Measurements from ENCODE around the gene RNF40. TPM values are rescaled to one million over a fixed set of nuclear protein-coding genes. Genes with fewer than 3 reads are reported as not detected.

Gene RNF40
- total RNA-seq, 1 experiment from 2014 or later, result 90.3 TPM

DNA sequence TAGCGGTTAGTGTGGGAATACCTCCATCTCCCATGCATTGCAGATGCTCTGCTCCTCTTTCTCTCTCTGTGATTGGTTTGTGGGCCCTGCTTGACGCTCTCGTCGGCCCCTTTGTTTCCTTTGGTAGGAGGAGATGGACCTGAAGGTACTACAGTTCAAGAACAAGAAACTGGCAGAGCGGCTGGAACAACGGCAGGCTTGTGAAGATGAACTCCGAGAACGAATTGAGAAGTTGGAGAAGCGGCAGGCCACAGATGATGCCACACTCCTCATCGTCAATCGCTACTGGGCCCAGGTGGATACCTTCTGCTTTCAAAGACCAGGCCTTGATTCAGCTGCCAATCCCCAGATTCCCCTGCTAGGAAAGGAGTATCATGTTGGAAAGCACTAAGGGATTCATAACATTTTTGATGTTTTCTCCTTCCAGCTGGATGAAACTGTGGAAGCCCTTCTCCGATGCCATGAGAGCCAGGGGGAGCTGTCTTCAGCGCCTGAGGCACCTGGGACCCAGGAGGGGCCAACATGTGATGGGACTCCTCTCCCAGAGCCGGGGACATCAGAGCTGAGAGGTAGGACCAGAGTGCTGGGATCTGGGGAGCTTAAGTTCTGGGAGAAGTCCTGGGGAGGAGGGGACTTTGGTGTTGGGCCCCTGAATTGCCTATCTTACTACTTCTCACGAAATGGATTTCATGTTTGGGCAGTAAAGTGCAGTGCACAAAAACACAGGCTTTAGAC is 1.0 kb downstream of the RNF40 start (continued):
- TF ChIP-seq, protein P1, sequence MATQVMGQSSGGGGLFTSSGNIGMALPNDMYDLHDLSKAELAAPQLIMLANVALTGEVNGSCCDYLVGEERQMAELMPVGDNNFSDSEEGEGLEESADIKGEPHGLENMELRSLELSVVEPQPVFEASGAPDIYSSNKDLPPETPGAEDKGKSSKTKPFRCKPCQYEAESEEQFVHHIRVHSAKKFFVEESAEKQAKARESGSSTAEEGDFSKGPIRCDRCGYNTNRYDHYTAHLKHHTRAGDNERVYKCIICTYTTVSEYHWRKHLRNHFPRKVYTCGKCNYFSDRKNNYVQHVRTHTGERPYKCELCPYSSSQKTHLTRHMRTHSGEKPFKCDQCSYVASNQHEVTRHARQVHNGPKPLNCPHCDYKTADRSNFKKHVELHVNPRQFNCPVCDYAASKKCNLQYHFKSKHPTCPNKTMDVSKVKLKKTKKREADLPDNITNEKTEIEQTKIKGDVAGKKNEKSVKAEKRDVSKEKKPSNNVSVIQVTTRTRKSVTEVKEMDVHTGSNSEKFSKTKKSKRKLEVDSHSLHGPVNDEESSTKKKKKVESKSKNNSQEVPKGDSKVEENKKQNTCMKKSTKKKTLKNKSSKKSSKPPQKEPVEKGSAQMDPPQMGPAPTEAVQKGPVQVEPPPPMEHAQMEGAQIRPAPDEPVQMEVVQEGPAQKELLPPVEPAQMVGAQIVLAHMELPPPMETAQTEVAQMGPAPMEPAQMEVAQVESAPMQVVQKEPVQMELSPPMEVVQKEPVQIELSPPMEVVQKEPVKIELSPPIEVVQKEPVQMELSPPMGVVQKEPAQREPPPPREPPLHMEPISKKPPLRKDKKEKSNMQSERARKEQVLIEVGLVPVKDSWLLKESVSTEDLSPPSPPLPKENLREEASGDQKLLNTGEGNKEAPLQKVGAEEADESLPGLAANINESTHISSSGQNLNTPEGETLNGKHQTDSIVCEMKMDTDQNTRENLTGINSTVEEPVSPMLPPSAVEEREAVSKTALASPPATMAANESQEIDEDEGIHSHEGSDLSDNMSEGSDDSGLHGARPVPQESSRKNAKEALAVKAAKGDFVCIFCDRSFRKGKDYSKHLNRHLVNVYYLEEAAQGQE (IDR thresholded peaks at IDR 0.05; ENCODE audit: low read depth), result no peak
- TF ChIP-seq, protein P2, sequence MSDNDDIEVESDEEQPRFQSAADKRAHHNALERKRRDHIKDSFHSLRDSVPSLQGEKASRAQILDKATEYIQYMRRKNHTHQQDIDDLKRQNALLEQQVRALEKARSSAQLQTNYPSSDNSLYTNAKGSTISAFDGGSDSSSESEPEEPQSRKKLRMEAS (IDR thresholded peaks at IDR 0.05), result no peak
- TF ChIP-seq, protein P3, sequence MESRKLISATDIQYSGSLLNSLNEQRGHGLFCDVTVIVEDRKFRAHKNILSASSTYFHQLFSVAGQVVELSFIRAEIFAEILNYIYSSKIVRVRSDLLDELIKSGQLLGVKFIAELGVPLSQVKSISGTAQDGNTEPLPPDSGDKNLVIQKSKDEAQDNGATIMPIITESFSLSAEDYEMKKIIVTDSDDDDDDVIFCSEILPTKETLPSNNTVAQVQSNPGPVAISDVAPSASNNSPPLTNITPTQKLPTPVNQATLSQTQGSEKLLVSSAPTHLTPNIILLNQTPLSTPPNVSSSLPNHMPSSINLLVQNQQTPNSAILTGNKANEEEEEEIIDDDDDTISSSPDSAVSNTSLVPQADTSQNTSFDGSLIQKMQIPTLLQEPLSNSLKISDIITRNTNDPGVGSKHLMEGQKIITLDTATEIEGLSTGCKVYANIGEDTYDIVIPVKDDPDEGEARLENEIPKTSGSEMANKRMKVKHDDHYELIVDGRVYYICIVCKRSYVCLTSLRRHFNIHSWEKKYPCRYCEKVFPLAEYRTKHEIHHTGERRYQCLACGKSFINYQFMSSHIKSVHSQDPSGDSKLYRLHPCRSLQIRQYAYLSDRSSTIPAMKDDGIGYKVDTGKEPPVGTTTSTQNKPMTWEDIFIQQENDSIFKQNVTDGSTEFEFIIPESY (IDR thresholded peaks at IDR 0.05; ENCODE audit: extremely low read depth, insufficient replicate concordance, low read length), result no peak
- TF ChIP-seq CBX3 (IDR thresholded peaks at IDR 0.05; ENCODE audit: low read depth) (no peak), ZFX (IDR thresholded peaks at IDR 0.05) (no peak), EGR1 (IDR thresholded peaks at IDR 0.05; ENCODE audit: low read depth) (no peak)

DNA sequence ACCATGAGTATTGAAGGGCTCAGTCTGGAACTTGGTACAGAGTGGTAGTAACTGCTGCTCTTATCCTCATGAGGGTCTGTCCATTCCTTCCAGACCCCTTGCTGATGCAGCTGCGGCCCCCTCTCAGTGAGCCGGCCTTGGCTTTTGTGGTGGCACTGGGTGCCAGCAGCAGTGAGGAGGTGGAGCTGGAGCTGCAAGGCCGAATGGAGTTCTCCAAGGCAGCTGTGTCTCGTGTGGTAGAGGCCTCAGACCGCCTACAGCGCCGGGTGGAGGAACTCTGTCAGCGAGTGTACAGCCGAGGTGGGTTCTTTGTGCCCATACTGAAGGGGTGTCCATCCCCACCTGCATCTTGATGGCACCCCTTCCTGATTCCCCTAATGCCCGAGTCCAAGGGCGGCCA is 2.0 kb downstream of the RNF40 start:
- Histone ChIP-seq H3K4me2 (ENCODE audit: low read length) (no peak overlapping the region), H2AFZ (ENCODE audit: low read depth, low read length, poor library complexity, severe bottlenecking) (no peak overlapping the region), H3K4me3 (replicated peaks in 1 of 2; ENCODE audit: low read depth in 1 of 2, low read length in 2 of 2) (no peak overlapping the region)

More for the DNA sequence above, 2.0 kb downstream of the RNF40 start:
- Histone ChIP-seq H3K79me2 (ENCODE audit: insufficient read depth, low read length) (peaks cover 36% of the 10 kb centered on the region), H3K27me3 (ENCODE audit: insufficient read depth, low read length) (no peaks in the 10 kb centered on the region), H3K9me3 (ENCODE audit: control insufficient read depth in 1 of 2, insufficient read depth in 1 of 2, low read depth in 1 of 2, low read length in 2 of 2) (no peaks in the 10 kb centered on the region), H3K27ac (ENCODE audit: low read depth, low read length) (no peak overlapping the region), H4K20me1 (ENCODE audit: insufficient read depth) (no peaks in the 10 kb centered on the region), H3K36me3 (ENCODE audit: control insufficient read depth in 1 of 2, insufficient read depth in 2 of 2, low read length in 2 of 2) (peaks cover 50 to 55% of the 10 kb centered on the region in 2 experiments), H3K9me2 (ENCODE audit: insufficient read depth) (no peaks in the 10 kb centered on the region), H3K4me1 (ENCODE audit: control insufficient read depth in 1 of 2, insufficient read depth in 2 of 2, low read length in 2 of 2) (peaks cover 14 to 24% of the 10 kb centered on the region in 2 experiments; a peak in 3 of 4 replicates), H3K9ac (ENCODE audit: low read length) (no peak overlapping the region)
- DNase-seq (ENCODE audit: low read depth, low spot score) (no peak), ATAC-seq (no peak)
- intact Hi-C loops (cut with micrococcal nuclease), result no loop called here
- ChIA-PET RAD21 (ENCODE audit: low non-redundant PET in 1 of 2, low total read pairs in 2 of 2, uncharacterized antibody in 2 of 2, unreplicated experiment in 2 of 2) (no interaction called here), CTCF (no interaction called here), POLR2A (no interaction called here)
- TF ChIP-seq, protein P1 (IDR thresholded peaks at IDR 0.05; ENCODE audit: low read depth), result no peak
- TF ChIP-seq FOSL1 (IDR thresholded peaks at IDR 0.05; ENCODE audit: low read depth) (no peak), ZNF274 (IDR thresholded peaks at IDR 0.05; ENCODE audit: low read depth, low read length) (no peak), YY1 (IDR thresholded peaks at IDR 0.05; ENCODE audit: extremely low read depth, insufficient replicate concordance, low read depth, low read length) (no peak)
- no TSS peak for BruUV-seq (replicated peaks)
